ENCODE data around the gene FIBCD1.

FIBCD1 gene

GRCh38 chr9:130884111-130884531 lies 54.9 kb downstream of the FIBCD1 start:
- no peak for DNase-seq (ENCODE audit: low read depth in 3 of 3, low spot score in 1 of 3)

- DNase-seq (ENCODE audit: low read depth in 3 of 3, low spot score in 1 of 3) = no peak
These were observed 55.6 kb downstream of the FIBCD1 start for GRCh38 chr9:130883479-130883878.

- DNase-seq (ENCODE audit: low read depth in 3 of 3, low spot score in 1 of 3) = no peak
These were observed 56.3 kb downstream of the FIBCD1 start for GRCh38 chr9:130882696-130883225.

GRCh38 chr9:130881516-130881915 lies 57.5 kb downstream of the FIBCD1 start:
- DNase-seq (ENCODE audit: low read depth in 3 of 3, low spot score in 1 of 3) = no peak

- DNase-seq (ENCODE audit: low read depth in 3 of 3, low spot score in 1 of 3) = no peak
These were observed 58.3 kb downstream of the FIBCD1 start for GRCh38 chr9:130880599-130881220.

- DNase-seq (ENCODE audit: low read depth in 3 of 3, low spot score in 1 of 3) = no peak
These were observed 59.1 kb downstream of the FIBCD1 start for GRCh38 chr9:130879863-130880411.

GRCh38 chr9:130878295-130878694 lies 60.8 kb downstream of the FIBCD1 start:
- no peak for DNase-seq (ENCODE audit: low read depth in 3 of 3, low spot score in 1 of 3)

GRCh38 chr9:130877300-130877699 lies 61.7 kb downstream of the FIBCD1 start:
- DNase-seq (ENCODE audit: low read depth in 3 of 3, low spot score in 1 of 3) = no peak

- DNase-seq (ENCODE audit: low read depth in 3 of 3, low spot score in 1 of 3) = no peak
These were observed 64.3 kb downstream of the FIBCD1 start for GRCh38 chr9:130874783-130875182.

- no peak for DNase-seq (ENCODE audit: low read depth in 3 of 3, low spot score in 1 of 3)
These were observed 65.1 kb downstream of the FIBCD1 start for GRCh38 chr9:130873966-130874365.

- no peak for DNase-seq (ENCODE audit: low read depth in 3 of 3, low spot score in 1 of 3)
These were observed 66.0 kb downstream of the FIBCD1 start for GRCh38 chr9:130872912-130873503.

GRCh38 chr9:130872508-130872907 lies 66.5 kb downstream of the FIBCD1 start:
- DNase-seq (ENCODE audit: low read depth in 3 of 3, low spot score in 1 of 3) = no peak

- DNase-seq (ENCODE audit: low read depth in 3 of 3, low spot score in 1 of 3) = no peak
These were observed 67.0 kb downstream of the FIBCD1 start for GRCh38 chr9:130872093-130872492.

GRCh38 chr9:130871395-130872062 lies 67.5 kb downstream of the FIBCD1 start:
- DNase-seq (ENCODE audit: low read depth in 3 of 3, low spot score in 1 of 3) = no peak

GRCh38 chr9:130870491-130871381 lies 68.3 kb downstream of the FIBCD1 start:
- DNase-seq (ENCODE audit: low read depth in 3 of 3, low spot score in 1 of 3) = no peak

- DNase-seq (ENCODE audit: low read depth in 3 of 3, low spot score in 1 of 3) = no peak
These were observed 69.8 kb downstream of the FIBCD1 start for GRCh38 chr9:130869250-130869649.

GRCh38 chr9:130868230-130868629 lies 70.8 kb downstream of the FIBCD1 start:
- DNase-seq (ENCODE audit: low read depth in 3 of 3, low spot score in 1 of 3) = no peak

GRCh38 chr9:130867556-130867955 lies 71.5 kb downstream of the FIBCD1 start:
- DNase-seq (ENCODE audit: low read depth in 3 of 3, low spot score in 1 of 3) = no peak

GRCh38 chr9:130866474-130866965 lies 72.5 kb downstream of the FIBCD1 start:
- DNase-seq (ENCODE audit: low read depth in 3 of 3, low spot score in 1 of 3) = peak in 1 of 3 donors; percentile 23

GRCh38 chr9:130865921-130866320 lies 73.1 kb downstream of the FIBCD1 start:
- DNase-seq (ENCODE audit: low read depth in 3 of 3, low spot score in 1 of 3) = no peak

GRCh38 chr9:130864541-130864940 lies 74.5 kb downstream of the FIBCD1 start:
- DNase-seq (ENCODE audit: low read depth in 3 of 3, low spot score in 1 of 3) = no peak
